Spleen (tissue), 7 donors: ENCODE measurements around the gene ZFP91.

Experiments
- CTCF ChIP-seq, 11 experiments: fragments of 200-600 bp in 7 of 11; fragments of 450-650 bp in 4 of 11; sonication (generic) in 4 of 11; IDR thresholded peaks in 8 of 11; conservative IDR thresholded peaks in 3 of 11; 1 replicate in 7 of 11; 2 replicates in 4 of 11; pipeline versions ENCODE4 v1.4.0 to v1.8.0; 2016 to 2021; ENCODE audit warnings: antibody characterized with exemption in 11 of 11, inconsistent platforms in 4 of 11, mild to moderate bottlenecking in 1 of 11
- POLR2A ChIP-seq, 3 donors: fragments of 450-650 bp; IDR thresholded peaks; one replicate each; pipeline ENCODE4 v1.5.1; 2017; ENCODE audit warnings: antibody characterized with exemption in 3 of 3, mild to moderate bottlenecking in 1 of 3
- donor health status: DM: no; HTN: no; CAD: no; lungs with moderate emphysema.
- donor health status: DM: no; HTN: no; CAD: no.
- donor health status: DM: no; HTN: no; CAD: no.

- TF ChIP-seq POLR2A (IDR thresholded peaks at IDR 0.05) (no peak), CTCF (IDR thresholded peaks at IDR 0.05 in 8 of 11, conservative IDR thresholded peaks at IDR 0.05 in 3 of 11) (no peak)
Observed at GRCh38 chr11:58609723-58610122, 30.9 kb downstream of the ZFP91 start.
